Measurements from ENCODE around the gene NUP153.

Gene NUP153

DNA sequence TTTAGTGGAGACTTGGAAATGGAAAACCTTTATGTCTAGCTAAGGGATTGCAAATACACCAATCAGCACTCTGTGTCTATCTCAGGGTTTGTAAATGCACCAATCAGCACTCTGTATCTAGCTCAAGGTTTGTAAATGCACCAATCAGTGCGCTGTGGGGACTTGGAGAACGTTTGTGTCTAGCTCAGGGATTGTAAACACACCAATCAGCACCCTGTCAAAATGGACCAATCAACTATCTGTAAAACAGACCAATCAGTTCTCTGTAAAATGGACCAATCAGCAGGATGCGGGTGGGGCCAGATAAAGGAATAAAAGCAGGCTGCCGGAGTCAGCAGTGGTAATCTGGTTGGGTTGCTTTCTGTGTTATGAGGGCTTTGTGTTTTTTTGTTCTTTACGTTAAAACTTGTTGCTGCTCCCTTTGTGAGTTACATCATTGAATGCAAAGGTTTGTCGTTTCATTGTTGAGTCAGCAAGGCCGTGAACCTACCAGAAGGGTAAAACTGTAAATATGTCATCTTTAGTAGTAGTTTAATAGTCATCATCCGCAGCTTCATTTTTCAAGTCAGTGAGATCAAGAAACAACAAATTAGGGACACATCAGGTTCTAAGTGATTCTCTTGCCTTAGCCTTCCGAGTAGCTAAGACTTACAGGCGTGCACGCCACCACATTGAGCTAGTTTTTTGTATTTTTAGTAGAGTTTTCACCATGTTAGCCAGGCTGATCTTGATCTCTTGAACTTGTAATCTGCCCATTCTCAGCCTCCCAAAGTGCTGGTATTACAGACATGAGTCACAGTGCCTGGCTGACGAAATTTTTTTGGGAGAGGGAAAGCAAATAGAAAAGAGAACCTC is 22.7 kb upstream of the NUP153 start:
- Histone ChIP-seq H3K36me3 (ENCODE audit: insufficient read depth, low read length) (no peaks in the 10 kb centered on the region), H3K27me3 (ENCODE audit: control insufficient read depth in 1 of 2, insufficient read depth in 2 of 2, low read length in 2 of 2) (no peaks in the 10 kb centered on the region), H3K4me1 (ENCODE audit: insufficient read depth, low read length) (no peaks in the 10 kb centered on the region), H3K4me3 (ENCODE audit: low read depth in 1 of 2, low read length in 2 of 2) (no peak overlapping the region), H3K9ac (ENCODE audit: low read length) (no peak overlapping the region), H3K27ac (ENCODE audit: low read depth, low read length) (no peak overlapping the region), H3K9me3 (ENCODE audit: low read length) (no peaks in the 10 kb centered on the region)

DNA sequence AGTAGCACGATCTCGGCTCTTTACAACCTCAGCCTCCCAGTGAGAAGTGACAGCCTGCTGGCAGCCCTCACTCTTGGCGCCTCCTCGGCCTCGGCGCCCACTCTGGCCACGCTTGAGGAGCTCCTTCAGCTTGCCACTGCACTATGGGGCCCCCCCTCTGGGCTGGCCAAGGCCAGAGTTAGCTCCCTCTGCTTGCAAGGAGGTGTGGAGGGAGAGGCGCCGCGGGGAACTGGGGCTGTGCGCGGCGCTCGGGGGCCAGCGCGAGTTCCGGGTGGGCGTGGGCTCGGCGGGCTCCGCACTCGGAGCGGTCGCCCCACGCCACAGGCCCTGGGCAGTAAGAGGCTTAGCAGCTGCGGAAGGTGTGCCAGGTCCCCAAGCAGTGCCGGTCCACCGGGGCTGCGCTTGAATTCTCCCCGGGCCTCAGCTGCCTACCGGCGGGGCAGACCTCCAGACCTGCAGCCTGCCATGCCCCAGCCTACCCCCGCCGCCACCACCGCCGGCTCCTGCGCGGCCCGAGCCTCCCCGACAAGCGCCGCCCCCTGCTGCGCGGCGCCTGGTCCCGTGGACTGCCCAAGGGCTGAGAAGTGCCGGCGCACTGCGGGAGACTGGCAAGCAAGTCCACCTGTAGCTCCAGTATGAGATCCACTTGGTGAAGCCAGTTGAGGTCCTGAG is 22.0 kb upstream of the NUP153 start:
- no peaks in the 10 kb centered on the region for H3K9me3 ChIP-seq (ENCODE audit: low read length)
- H3K27ac ChIP-seq (ENCODE audit: low read depth, low read length), result no peak overlapping the region
- H3K27me3 ChIP-seq (ENCODE audit: control insufficient read depth in 1 of 2, insufficient read depth in 2 of 2, low read length in 2 of 2), result no peaks in the 10 kb centered on the region
- H3K9ac ChIP-seq (ENCODE audit: low read length), result no peak overlapping the region
- no peaks in the 10 kb centered on the region for H3K4me1 ChIP-seq (ENCODE audit: insufficient read depth, low read length)
- no peaks in the 10 kb centered on the region for H3K36me3 ChIP-seq (ENCODE audit: insufficient read depth, low read length)
- H3K4me3 ChIP-seq (ENCODE audit: low read depth in 1 of 2, low read length in 2 of 2), result no peak overlapping the region

DNA sequence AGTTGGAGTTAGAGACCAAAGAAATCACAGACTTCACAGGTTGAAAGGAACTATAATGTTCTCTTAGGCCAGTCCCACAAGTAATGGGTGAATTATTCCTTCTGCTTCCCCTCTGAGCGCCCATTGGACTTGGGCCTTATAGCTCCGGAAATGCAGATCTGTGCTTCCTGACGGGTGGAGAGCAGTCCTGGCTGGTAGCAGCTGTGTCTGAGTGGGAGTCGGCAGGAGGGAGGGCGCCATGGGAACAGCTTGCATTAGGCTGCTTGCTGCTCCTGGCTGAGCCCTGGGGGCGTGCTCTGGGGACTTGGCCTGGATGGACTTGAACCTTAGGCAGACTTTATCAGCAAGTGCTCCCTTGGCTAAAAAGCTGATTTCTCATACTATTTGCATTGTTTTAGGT is 18.4 kb upstream of the NUP153 start:
- Histone ChIP-seq H3K4me1 (ENCODE audit: insufficient read depth, low read length) (no peaks in the 10 kb centered on the region), H3K4me3 (ENCODE audit: low read depth in 1 of 2, low read length in 2 of 2) (no peak overlapping the region), H3K27ac (ENCODE audit: low read depth, low read length) (no peak overlapping the region), H3K9ac (ENCODE audit: low read length) (no peak overlapping the region), H3K9me3 (ENCODE audit: low read length) (no peaks in the 10 kb centered on the region), H3K27me3 (ENCODE audit: control insufficient read depth in 1 of 2, insufficient read depth in 2 of 2, low read length in 2 of 2) (no peaks in the 10 kb centered on the region), H3K36me3 (ENCODE audit: insufficient read depth, low read length) (no peaks in the 10 kb centered on the region)

DNA sequence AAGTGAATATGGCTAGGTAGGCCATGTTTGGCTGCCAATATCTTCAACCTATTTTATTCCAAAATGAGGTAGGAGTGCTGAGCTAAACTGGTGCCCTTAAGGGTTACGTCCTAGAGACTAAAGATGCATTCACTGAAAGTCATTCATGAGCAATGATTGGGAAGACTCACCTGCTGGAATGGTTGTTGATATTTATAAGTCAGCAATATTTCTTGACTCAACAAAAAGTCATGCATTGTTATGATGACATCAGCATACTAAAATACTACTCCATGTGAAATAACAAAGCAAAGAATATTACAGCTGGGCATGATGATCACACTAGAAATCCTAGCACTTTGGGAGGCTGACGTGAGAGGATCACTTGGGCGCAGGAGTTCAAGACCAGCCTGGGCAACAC is 17.6 kb upstream of the NUP153 start:
- no peaks in the 10 kb centered on the region for H3K36me3 ChIP-seq (ENCODE audit: insufficient read depth, low read length)
- H3K27me3 ChIP-seq (ENCODE audit: control insufficient read depth in 1 of 2, insufficient read depth in 2 of 2, low read length in 2 of 2), result no peaks in the 10 kb centered on the region
- H3K4me3 ChIP-seq (ENCODE audit: low read depth in 1 of 2, low read length in 2 of 2), result no peak overlapping the region
- no peaks in the 10 kb centered on the region for H3K9me3 ChIP-seq (ENCODE audit: low read length)
- H3K9ac ChIP-seq (ENCODE audit: low read length), result no peak overlapping the region
- H3K4me1 ChIP-seq (ENCODE audit: insufficient read depth, low read length), result no peaks in the 10 kb centered on the region
- H3K27ac ChIP-seq (ENCODE audit: low read depth, low read length), result no peak overlapping the region

DNA sequence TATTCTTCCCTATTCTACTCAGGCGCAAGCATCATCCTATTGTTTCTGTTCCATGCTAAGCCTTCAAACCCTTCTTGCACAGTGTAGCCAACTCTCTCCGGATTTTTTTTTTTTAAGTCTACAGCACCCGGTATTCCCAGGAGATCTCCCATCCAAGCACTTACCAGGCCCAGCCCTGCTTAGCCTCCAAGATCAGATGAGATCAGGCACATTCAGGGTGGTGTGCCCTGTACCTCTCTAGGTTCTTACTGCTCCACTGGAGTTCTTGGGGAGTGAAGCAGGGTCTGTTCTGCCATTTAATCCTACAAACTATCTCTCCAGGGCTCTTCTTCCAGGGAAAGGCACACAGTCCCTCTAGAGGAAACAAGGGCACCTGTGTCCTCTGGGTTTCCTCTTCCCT is 14.9 kb upstream of the NUP153 start:
- H3K4me3 ChIP-seq (ENCODE audit: low read depth in 1 of 2, low read length in 2 of 2), result no peak overlapping the region
- no peak overlapping the region for H3K9ac ChIP-seq (ENCODE audit: low read length)
- H3K27ac ChIP-seq (ENCODE audit: low read depth, low read length), result no peak overlapping the region
- H3K4me1 ChIP-seq (ENCODE audit: insufficient read depth, low read length), result no peaks in the 10 kb centered on the region
- no peaks in the 10 kb centered on the region for H3K27me3 ChIP-seq (ENCODE audit: control insufficient read depth in 1 of 2, insufficient read depth in 2 of 2, low read length in 2 of 2)
- no peaks in the 10 kb centered on the region for H3K9me3 ChIP-seq (ENCODE audit: low read length)
- no peaks in the 10 kb centered on the region for H3K36me3 ChIP-seq (ENCODE audit: insufficient read depth, low read length)

DNA sequence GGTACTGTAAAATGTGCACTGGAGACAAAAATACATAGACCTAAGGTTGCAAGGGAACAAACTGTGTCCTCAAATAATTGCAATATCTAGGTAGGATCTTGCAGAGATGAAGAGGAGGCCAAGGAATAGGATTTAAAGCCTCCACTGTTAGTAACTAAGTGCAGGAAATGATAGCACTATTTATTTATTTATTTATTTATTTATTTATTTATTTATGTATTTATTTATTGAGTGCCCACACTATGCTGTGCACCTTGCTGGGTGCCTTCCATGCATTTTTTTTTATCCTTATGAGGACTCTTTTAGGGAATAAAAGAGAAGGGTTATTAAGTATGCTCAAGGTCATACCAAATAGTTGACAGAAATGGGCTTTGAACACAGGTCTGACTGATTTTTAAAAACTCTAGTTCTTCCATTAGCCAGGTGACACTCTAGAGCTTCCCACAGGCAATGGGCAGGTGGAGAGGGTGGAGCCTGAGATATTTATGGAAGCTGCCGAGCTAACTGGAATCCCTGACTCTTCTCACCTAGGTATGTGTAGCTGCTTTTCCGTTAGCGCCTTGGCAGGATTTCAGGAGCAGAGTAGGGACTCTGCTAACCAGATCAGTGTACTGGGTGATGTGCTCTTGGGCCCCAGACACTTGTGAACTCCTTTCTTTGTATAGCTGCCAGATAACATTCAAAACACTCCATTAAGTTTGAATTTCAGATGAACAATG is 12.8 kb upstream of the NUP153 start:
- Histone ChIP-seq H3K9me3 (ENCODE audit: low read length) (no peaks in the 10 kb centered on the region), H3K4me1 (ENCODE audit: insufficient read depth, low read length) (no peaks in the 10 kb centered on the region), H3K36me3 (ENCODE audit: insufficient read depth, low read length) (no peaks in the 10 kb centered on the region), H3K4me3 (ENCODE audit: low read depth in 1 of 2, low read length in 2 of 2) (no peak overlapping the region), H3K9ac (ENCODE audit: low read length) (no peak overlapping the region), H3K27ac (ENCODE audit: low read depth, low read length) (no peak overlapping the region), H3K27me3 (ENCODE audit: control insufficient read depth in 1 of 2, insufficient read depth in 2 of 2, low read length in 2 of 2) (no peaks in the 10 kb centered on the region)

DNA sequence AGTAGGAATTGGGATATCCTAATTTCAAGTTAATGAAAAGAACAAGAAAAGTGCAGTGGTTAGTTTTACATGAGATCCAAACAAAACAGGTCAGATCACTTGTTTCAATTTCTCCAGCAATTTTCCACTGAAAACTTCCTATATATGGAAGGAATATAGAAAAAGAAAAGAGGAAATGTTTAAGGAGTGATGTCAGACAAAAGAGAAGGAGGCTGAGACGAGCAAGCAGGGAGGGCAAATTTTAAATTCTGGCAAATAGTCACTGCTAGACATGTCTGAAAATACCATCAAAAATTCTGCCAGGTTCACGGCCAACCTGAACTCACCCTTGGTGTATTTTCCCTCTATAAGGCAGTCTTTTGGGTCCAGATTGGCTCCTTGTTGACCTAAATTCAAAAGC is 9.5 kb upstream of the NUP153 start:
- H3K4me3 ChIP-seq (ENCODE audit: low read depth in 1 of 2, low read length in 2 of 2), result no peak overlapping the region
- no peaks in the 10 kb centered on the region for H3K27me3 ChIP-seq (ENCODE audit: control insufficient read depth in 1 of 2, insufficient read depth in 2 of 2, low read length in 2 of 2)
- no peaks in the 10 kb centered on the region for H3K4me1 ChIP-seq (ENCODE audit: insufficient read depth, low read length)
- H3K36me3 ChIP-seq (ENCODE audit: insufficient read depth, low read length), result no peaks in the 10 kb centered on the region
- no peaks in the 10 kb centered on the region for H3K9me3 ChIP-seq (ENCODE audit: low read length)
- H3K9ac ChIP-seq (ENCODE audit: low read length), result no peak overlapping the region
- H3K27ac ChIP-seq (ENCODE audit: low read depth, low read length), result no peak overlapping the region

DNA sequence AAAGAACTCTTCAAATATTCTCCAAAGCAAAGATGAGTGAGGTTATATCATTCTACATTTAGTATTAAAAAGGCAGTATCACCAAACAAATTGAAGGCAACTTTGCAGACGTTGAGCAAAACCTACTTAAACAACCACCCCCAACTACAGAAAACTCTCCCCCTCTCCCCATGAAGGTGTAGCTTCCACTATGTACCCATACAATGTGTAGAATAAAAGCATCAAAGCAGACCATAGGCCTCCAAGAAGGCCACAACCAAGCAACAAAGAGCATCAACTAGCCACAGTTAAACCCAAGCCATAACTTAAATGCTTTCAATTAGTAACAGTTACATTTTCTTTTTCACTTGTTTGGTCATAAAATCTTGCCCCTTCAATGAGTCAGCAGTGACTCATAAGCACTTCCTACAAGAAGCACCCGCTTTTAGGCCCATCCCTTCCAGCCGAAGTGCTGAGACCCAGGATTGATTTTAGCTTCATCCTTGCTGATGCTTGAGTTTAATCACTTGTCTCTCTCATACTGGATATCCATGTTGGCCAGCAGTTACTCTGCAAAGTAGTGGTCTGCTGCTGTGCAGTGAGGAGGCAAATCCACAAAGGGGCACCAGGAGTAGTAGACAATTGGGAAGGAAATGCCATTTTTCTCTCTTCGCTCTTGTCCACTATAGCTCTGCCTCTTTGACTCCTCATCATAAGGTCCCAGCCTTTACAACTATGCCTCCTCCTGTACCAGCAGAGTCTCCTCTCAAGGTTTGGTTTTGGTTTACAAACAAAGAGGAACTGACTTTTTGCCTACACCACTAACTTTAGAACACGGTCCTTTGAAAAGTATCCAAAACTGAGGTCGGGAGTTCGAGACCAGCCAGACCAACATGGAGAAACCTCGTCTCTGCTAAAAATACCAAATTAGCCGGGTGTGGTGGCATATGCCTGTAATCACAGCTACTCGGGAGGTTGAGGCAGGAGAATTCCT is 8.4 kb upstream of the NUP153 start:
- no peak overlapping the region for H3K9ac ChIP-seq (ENCODE audit: low read length)
- H3K27ac ChIP-seq (ENCODE audit: low read depth, low read length), result no peak overlapping the region
- H3K4me3 ChIP-seq (ENCODE audit: low read depth in 1 of 2, low read length in 2 of 2), result no peak overlapping the region

DNA sequence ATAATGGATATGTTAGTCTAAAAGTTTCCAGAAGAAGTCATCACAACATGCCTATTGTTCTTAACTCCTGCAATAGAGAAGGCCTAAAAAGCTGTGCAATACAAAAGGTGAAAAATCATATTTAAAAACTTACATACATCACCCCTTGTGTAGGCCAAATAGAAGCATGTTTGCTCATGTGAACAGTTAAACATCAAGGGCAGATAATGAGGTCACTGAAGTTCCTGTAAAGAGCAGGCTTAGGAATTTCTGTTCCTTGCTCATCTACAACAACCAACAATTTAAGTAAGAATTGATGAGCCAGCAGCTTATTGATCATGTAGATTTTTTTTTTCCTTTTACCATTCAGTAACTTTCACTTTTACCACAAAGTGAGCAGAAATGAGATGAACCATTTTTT is 7.5 kb upstream of the NUP153 start:
- Histone ChIP-seq H3K27me3 (ENCODE audit: control insufficient read depth in 1 of 2, insufficient read depth in 2 of 2, low read length in 2 of 2) (no peaks in the 10 kb centered on the region), H3K36me3 (ENCODE audit: insufficient read depth, low read length) (no peaks in the 10 kb centered on the region), H3K27ac (ENCODE audit: low read depth, low read length) (no peak overlapping the region), H3K4me3 (ENCODE audit: low read depth in 1 of 2, low read length in 2 of 2) (no peak overlapping the region), H3K9me3 (ENCODE audit: low read length) (no peaks in the 10 kb centered on the region), H3K4me1 (ENCODE audit: insufficient read depth, low read length) (no peaks in the 10 kb centered on the region), H3K9ac (ENCODE audit: low read length) (no peak overlapping the region)

More for the DNA sequence above, 8.4 kb upstream of the NUP153 start:
- Histone ChIP-seq H3K9me3 (ENCODE audit: low read length) (no peaks in the 10 kb centered on the region), H3K36me3 (ENCODE audit: insufficient read depth, low read length) (no peaks in the 10 kb centered on the region), H3K4me1 (ENCODE audit: insufficient read depth, low read length) (no peaks in the 10 kb centered on the region), H3K27me3 (ENCODE audit: control insufficient read depth in 1 of 2, insufficient read depth in 2 of 2, low read length in 2 of 2) (no peaks in the 10 kb centered on the region)

DNA sequence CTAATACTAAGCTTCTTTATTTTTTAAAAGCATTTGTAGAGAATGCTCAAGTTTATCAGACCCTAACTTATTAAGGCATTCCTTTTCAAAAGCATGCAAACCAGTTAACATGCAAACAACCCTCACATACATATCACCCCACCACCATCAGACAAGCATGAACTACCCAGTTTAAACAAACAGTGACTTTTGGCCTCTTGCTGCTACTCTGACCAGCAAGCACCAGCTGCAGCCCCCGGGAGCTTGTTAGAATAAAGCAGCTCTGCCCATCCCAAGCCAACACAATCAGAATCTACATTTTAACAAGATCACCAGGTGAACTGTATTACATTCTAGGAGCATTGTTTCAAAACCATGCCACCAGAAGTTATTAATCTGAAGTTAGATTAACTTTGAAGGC is 5.9 kb upstream of the NUP153 start:
- Histone ChIP-seq H3K27me3 (ENCODE audit: control insufficient read depth in 1 of 2, insufficient read depth in 2 of 2, low read length in 2 of 2) (no peaks in the 10 kb centered on the region), H3K36me3 (ENCODE audit: insufficient read depth, low read length) (no peaks in the 10 kb centered on the region)

DNA sequence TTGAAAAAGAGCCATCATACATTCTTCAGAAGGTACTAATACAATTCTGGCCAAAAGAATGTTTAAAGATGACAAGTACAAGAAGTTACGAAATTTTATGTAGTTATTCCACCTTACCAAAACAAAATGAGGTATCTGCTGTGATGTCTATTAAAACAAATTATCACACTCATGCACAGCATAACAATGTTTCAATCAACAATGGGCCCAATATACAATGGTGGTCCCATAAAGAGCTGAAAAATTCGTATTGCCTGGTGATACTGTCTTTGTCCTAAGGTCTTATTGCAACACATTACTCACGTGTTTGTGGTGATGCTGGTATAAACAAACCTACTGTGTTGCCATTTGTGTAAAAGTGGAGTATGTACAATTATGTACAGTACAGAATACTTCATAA is 3.6 kb upstream of the NUP153 start:
- no peak overlapping the region for H3K4me3 ChIP-seq (ENCODE audit: low read depth in 1 of 2, low read length in 2 of 2)
- H3K4me1 ChIP-seq (ENCODE audit: insufficient read depth, low read length), result no peaks in the 10 kb centered on the region
- H3K9me3 ChIP-seq (ENCODE audit: low read length), result no peaks in the 10 kb centered on the region
- no peak overlapping the region for H3K9ac ChIP-seq (ENCODE audit: low read length)
- no peaks in the 10 kb centered on the region for H3K36me3 ChIP-seq (ENCODE audit: insufficient read depth, low read length)
- no peak overlapping the region for H3K27ac ChIP-seq (ENCODE audit: low read depth, low read length)
- H3K27me3 ChIP-seq (ENCODE audit: control insufficient read depth in 1 of 2, insufficient read depth in 2 of 2, low read length in 2 of 2), result no peaks in the 10 kb centered on the region

More for the DNA sequence above, 5.9 kb upstream of the NUP153 start:
- no peaks in the 10 kb centered on the region for H3K9me3 ChIP-seq (ENCODE audit: low read length)
- H3K9ac ChIP-seq (ENCODE audit: low read length), result no peak overlapping the region
- no peak overlapping the region for H3K4me3 ChIP-seq (ENCODE audit: low read depth in 1 of 2, low read length in 2 of 2)
- H3K4me1 ChIP-seq (ENCODE audit: insufficient read depth, low read length), result no peaks in the 10 kb centered on the region
- no peak overlapping the region for H3K27ac ChIP-seq (ENCODE audit: low read depth, low read length)
